SIG-M5 (cell line): ENCODE results near the gene FUT3.

Experiments
- DNase-seq: peaks from one replicate; lab custom pipeline; 2025; lab: John Stamatoyannopoulos, UW

The FUT3 gene

DNA sequence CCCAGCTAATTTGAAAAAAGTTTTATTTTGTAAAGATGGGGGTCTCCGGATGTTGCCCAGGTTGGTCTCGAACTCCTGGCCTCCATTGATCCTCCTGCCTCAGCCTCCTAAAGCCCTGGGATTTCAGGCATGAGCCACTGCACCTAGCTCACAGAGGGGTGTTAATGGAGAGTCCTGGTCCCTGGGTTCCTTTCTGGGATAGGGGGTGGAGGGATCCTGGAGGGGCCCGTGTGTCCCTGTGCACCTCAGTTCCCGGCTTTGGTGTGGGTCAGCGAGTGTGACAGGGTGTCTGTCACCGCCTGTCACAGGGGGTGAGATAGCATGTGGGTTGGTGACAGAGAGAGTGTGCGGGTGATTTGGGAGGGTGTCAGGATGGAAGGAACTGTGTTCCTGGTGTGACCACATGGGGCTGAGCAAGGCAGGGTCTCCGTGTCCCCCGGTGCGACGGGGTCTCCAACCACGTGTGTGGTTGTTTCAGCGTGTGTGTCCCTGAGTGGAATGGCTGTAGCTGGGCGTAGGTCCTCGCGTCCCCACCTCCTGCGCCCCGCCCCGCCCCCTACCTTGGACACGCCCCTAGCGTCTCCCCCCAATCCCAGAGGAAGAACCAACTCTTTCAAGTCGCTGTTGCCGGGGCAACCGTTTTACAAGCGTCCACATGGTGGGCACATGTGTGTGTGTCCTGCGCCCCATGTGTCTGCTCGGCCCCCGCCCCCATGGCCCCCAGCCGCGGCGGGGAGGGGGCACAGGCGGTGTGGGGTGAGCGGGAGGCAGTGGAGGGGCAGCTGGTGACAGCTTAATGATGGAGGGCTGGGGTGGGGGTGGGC, 49.2 kb downstream of the FUT3 start:
- no peak for DNase-seq

DNA sequence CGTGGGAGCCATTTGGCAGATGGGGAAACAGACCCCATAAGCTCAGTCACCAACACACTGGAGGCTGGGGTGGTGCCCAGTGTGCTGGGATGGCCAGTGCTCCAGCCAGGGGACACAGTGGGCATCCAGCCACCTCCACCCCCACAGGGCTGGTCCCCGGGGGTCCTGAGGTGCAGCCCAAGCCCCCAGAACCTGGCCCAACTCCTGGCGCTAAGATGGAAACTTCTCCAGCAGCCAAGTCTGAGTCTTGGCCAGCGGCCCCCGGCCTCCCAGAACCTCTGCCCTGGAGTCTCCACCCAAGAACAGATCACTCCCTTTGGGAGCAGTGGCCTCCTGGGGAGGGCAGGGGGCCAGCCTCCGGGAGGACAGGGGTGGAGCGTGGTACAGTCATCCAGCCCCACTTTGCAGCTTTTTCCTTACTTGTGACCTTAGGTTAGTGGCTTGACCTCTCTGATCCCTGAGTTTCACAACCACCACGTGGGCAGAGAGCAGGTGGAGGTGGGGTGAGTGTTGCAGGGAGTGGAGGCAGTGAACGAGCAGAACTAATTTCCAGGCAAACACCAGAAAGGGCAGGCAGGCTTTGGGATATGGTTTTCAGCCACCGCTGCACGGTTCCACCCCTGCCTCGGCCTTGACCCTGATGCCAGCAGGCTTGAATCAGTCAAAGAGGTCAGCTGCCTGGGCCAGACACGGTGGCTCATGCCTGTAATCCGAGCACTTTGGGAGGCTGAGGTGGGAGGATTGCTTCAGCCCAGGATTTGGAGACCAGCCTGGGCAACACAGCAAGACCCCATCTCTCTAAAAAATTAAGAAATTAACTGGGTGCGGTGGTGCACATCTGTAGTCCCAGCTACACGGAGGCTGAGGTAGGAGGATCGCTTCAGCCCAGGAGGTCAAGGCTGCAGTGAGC, 50.6 kb downstream of the FUT3 start:
- no peak for DNase-seq

DNA sequence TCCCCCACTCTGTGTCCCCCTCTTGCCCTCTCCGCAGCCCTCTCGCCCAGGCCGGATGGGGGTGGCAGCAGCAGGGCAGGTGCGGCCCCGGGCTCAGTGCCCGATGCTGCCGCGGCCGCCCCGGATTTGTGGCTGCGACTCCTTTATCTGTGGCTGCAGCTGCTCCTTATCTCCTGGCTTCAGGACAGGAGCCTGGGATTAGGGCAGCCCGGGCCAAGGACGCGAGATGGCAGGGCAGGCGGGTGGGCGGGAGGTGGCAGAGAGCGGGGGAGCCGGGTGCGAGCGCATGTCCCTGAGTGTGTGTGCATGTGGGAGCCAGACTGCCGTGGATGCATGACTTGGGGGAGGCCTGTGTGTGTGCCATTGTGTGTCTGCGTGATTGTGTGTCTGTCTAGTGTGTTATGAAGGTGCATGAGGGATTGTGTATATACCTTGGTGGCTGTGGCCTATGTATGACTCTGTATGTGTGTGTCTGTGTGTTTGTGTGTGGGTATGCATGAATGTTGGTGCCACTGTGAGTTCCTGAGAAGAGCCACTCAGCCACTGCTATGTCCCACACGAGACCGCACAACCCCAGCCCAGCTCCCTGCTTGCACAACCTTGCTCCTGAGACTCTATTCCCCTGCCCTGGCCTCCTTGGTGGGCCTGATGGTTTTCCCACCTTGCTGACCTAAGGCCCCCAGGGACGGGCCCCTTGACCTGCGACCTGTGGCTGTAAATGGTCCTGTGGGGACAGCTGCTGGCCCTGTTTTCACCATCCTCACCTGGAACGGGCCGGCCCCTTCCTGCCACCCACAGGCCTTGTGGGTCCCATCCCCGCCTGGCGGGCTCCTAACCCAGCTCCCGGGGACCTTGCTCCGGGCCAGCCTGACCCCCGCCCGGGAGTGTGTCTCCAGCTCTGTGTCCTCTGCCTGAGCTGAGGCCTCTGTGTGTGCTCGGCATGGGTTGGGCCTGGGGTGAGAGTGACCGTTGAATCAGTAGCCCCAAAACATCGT, 51.7 kb downstream of the FUT3 start:
- no peak for DNase-seq

DNA sequence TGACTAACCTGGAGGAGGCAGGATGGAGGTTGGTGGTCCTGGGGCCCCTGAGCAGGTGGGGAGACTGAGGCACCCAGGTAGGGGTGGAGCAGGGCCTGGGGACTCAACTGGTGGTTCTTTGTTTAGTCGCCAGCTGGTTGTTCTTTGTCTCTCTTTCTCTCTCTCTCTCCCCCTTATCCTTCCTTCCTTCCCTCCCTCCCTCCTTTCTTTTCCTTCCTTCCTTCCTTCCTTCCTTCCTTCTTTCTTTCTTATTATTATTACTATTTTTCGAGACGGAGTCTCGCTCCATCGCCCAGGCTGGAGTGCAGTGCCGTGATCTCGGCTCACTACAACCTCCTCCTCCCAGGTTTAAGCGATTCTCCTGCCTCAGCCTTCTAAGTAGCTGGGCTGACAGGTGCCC, 53.0 kb downstream of the FUT3 start:
- no peak for DNase-seq

DNA sequence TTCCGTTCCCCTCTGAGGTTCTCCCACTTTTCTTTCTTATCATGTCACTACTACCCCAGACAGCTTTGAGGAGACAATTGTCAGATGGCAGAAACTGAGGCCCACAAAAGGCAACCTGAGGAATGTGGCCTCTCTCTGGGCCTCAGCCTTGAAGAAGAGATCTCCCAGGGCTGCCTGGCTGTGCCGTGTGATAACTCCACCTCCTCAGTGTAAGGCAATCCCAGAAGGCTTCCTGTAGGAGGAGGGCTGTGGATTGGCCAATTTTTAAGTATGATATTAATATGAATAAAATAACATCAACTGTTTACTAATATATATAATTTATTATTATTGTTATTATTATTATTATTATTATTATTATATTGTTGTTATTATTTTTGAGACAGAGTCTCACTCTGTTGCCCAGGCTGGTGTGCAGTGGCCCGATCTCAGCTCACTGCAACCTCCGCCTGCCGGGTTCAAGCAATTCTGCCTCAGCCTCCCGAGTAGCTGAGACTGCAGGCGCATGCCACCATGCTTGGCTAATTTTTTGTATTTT, 55.8 kb downstream of the FUT3 start:
- DNase-seq: no peak

GRCh38 chr19:5793188-5793587, 58.1 kb downstream of the FUT3 start:
- no peak for DNase-seq
